H9 (cell line): Measurements from ENCODE around the gene ACSL6. TPM values are rescaled to one million over a fixed set of nuclear protein-coding genes. Genes with fewer than 3 reads are reported as not detected.

ENCODE experiments used
- DNase-seq: peaks from one replicate; pipeline ENCODE4 v3.0.0-alpha.2; 2017
- H2AFZ ChIP-seq: one replicate; pipeline ENCODE4 v1.6.1; 2013; ENCODE audit warnings: mild to moderate bottlenecking, low read length, control low read depth, moderate library complexity
- H2AK5ac ChIP-seq: 2 replicates; pipeline ENCODE4 v1.6.1; 2013; ENCODE audit warnings: low read length, control low read depth, mixed read lengths; ENCODE audit not compliant: insufficient read length
- H2BK120ac ChIP-seq: one replicate; pipeline ENCODE4 v1.6.1; 2013; ENCODE audit warnings: low read depth, mild to moderate bottlenecking, low read length, control low read depth, inconsistent platforms; ENCODE audit not compliant: poor library complexity, severe bottlenecking
- H2BK12ac ChIP-seq: 2 replicates; pipeline ENCODE4 v1.6.1; 2013; ENCODE audit warnings: low read length, control low read depth, mixed read lengths, low read depth; ENCODE audit not compliant: insufficient read length
- H2BK15ac ChIP-seq: 2 replicates; pipeline ENCODE4 v1.6.1; 2013; ENCODE audit warnings: low read depth, low read length, control low read depth
- H2BK20ac ChIP-seq: one replicate; pipeline ENCODE4 v1.6.1; 2013; ENCODE audit warnings: low read depth, mild to moderate bottlenecking, low read length, control low read depth, inconsistent platforms; ENCODE audit not compliant: poor library complexity, severe bottlenecking
- H2BK5ac ChIP-seq: 2 replicates; pipeline ENCODE4 v1.6.1; 2013; ENCODE audit warnings: low read length, control low read depth, mixed read lengths; ENCODE audit not compliant: insufficient read length
- H3K14ac ChIP-seq: 2 replicates; pipeline ENCODE4 v1.6.1; 2013; ENCODE audit warnings: low read length, control low read depth; ENCODE audit not compliant: insufficient read depth
- H3K18ac ChIP-seq: 2 replicates; pipeline ENCODE4 v1.6.1; 2013; ENCODE audit warnings: low read depth, mild to moderate bottlenecking, mixed read lengths, low read length, control low read depth; ENCODE audit not compliant: insufficient read length
- H3K23ac ChIP-seq: 2 replicates; pipeline ENCODE4 v1.6.1; 2013; ENCODE audit warnings: low read length, control low read depth, mixed read lengths, low read depth; ENCODE audit not compliant: insufficient read length
- H3K23me2 ChIP-seq: 2 replicates; pipeline ENCODE4 v1.6.1; 2013; ENCODE audit warnings: low read depth, mild to moderate bottlenecking, mixed read lengths, low read length, control low read depth; ENCODE audit not compliant: insufficient read length, poor library complexity, severe bottlenecking
- H3K27ac ChIP-seq: 2 replicates; pipeline ENCODE4 v1.5.1; 2013; ENCODE audit warnings: low read length, control low read depth, mixed read lengths, low read depth; ENCODE audit not compliant: insufficient read length
- H3K27me3 ChIP-seq: 2 replicates; pipeline ENCODE4 v1.6.1; 2013; ENCODE audit warnings: low read length, control low read depth, inconsistent platforms; ENCODE audit not compliant: insufficient read depth
- H3K4ac ChIP-seq: 2 replicates; pipeline ENCODE4 v1.6.1; 2013; ENCODE audit warnings: low read depth, mild to moderate bottlenecking, control low read depth, inconsistent platforms, low read length, moderate library complexity
- H3K4me1 ChIP-seq: 2 replicates; pipeline ENCODE4 v1.6.1; 2013; ENCODE audit warnings: low read length, control low read depth, inconsistent platforms; ENCODE audit not compliant: insufficient read depth
- H3K4me2 ChIP-seq: 2 replicates; pipeline ENCODE4 v1.6.1; 2013; ENCODE audit warnings: low read length, control low read depth, mixed read lengths; ENCODE audit not compliant: insufficient read length, insufficient read depth
- H3K56ac ChIP-seq: 2 replicates; pipeline ENCODE4 v1.6.1; 2013; ENCODE audit warnings: low read depth, mild to moderate bottlenecking, mixed read lengths, low read length, control low read depth; ENCODE audit not compliant: insufficient read length
- H3K79me1 ChIP-seq: 2 replicates; pipeline ENCODE4 v1.6.1; 2013; ENCODE audit warnings: low read depth, mild to moderate bottlenecking, moderate library complexity, low read length, control low read depth, inconsistent platforms; ENCODE audit not compliant: insufficient read depth, poor library complexity, severe bottlenecking
- H3K79me2 ChIP-seq: 2 replicates; pipeline ENCODE4 v1.6.1; 2013; ENCODE audit warnings: low read length, control low read depth, inconsistent platforms; ENCODE audit not compliant: insufficient read depth
- H3K9ac ChIP-seq: 2 replicates; pipeline ENCODE4 v1.6.1; 2013; ENCODE audit warnings: low read length, control low read depth, mixed read lengths; ENCODE audit not compliant: insufficient read length; ENCODE audit errors: extremely low read depth
- H3K9me3 ChIP-seq: one replicate; pipeline ENCODE4 v1.6.1; 2013; ENCODE audit warnings: low read depth, low read length, inconsistent platforms; ENCODE audit not compliant: control insufficient read depth
- H3T11ph ChIP-seq: one replicate; pipeline ENCODE4 v1.6.1; 2013; ENCODE audit warnings: mild to moderate bottlenecking, low read length, control low read depth, inconsistent platforms
- H4K20me1 ChIP-seq: one replicate; pipeline ENCODE4 v1.6.1; 2013; ENCODE audit not compliant: control insufficient read depth, insufficient read length, insufficient read depth
- H4K5ac ChIP-seq: 2 replicates; pipeline ENCODE4 v1.6.1; 2013; ENCODE audit warnings: low read depth, mild to moderate bottlenecking, mixed read lengths, low read length, control low read depth; ENCODE audit not compliant: insufficient read length
- H4K8ac ChIP-seq: replicated peaks from 2 replicates; pipeline ENCODE4 v1.6.1; 2013; ENCODE audit warnings: low read length, control low read depth, mixed read lengths, low read depth; ENCODE audit not compliant: insufficient read length
- H4K91ac ChIP-seq: 2 replicates; pipeline ENCODE4 v1.6.1; 2013; ENCODE audit warnings: low read depth, mild to moderate bottlenecking, moderate library complexity, mixed read lengths, low read length, control low read depth; ENCODE audit not compliant: insufficient read length
- H3K27ac Mint-ChIP-seq, 3 experiments: 2 replicates in 2 of 3; 3 replicates in 1 of 3; pipeline ENCODE4 v1.8.0; 2020 to 2021; ENCODE audit warnings: mixed read lengths in 3 of 3, mild to moderate bottlenecking in 1 of 3, moderate library complexity in 1 of 3
- H3K27me3 Mint-ChIP-seq: 2 replicates; pipeline ENCODE4 v1.8.0; 2021; ENCODE audit warnings: low read depth, mild to moderate bottlenecking, moderate library complexity, mixed read lengths
- H3K36me3 Mint-ChIP-seq, 3 experiments: 2 replicates in 2 of 3; 3 replicates in 1 of 3; pipeline ENCODE4 v1.8.0; 2020 to 2021; ENCODE audit warnings: low read depth in 3 of 3, mixed read lengths in 3 of 3; ENCODE audit not compliant: insufficient read depth in 1 of 3
- H3K4me1 Mint-ChIP-seq, 2 experiments: 2 replicates each; pipeline ENCODE4 v1.8.0; 2020; ENCODE audit warnings: mixed read lengths in 2 of 2
- H3K4me3 Mint-ChIP-seq, 2 experiments: 2 replicates in 1 of 2; 3 replicates in 1 of 2; pipeline ENCODE4 v1.8.0; 2020 to 2021; ENCODE audit warnings: mild to moderate bottlenecking in 2 of 2, mixed read lengths in 2 of 2, moderate library complexity in 1 of 2
- H3K9me3 Mint-ChIP-seq, 2 experiments: 2 replicates in 1 of 2; 3 replicates in 1 of 2; pipeline ENCODE4 v1.8.0; 2020; ENCODE audit warnings: mild to moderate bottlenecking in 2 of 2, mixed read lengths in 2 of 2, moderate library complexity in 1 of 2
- CTCF ChIP-seq: fragments of 200-600 bp; sonication (generic); conservative IDR thresholded peaks from 3 replicates; pipeline ENCODE4 v1.8.0; 2021; ENCODE audit warnings: antibody characterized with exemption, mild to moderate bottlenecking
- WGBS: extraction: QIAGEN DNeasy Blood & Tissue Kit; methylation state at CpG from one replicate; pipeline ENCODE4 v1.1.7; 2013; ENCODE audit warnings: missing lambda C conversion rate, low lambda C conversion rate, mixed read lengths; ENCODE audit not compliant: insufficient read length; ENCODE audit errors: extremely low coverage; 5-methylcytosine and 5-hydroxymethylcytosine counted together
- total RNA-seq: library from RNA; stranded (reverse); gene quantifications from 2 replicates; pipeline ENCODE4 v1.2.1, GENCODE V29; 2021

The ACSL6 gene
- total RNA-seq, 1 experiment from 2014 or later, result 1.6 TPM

DNA sequence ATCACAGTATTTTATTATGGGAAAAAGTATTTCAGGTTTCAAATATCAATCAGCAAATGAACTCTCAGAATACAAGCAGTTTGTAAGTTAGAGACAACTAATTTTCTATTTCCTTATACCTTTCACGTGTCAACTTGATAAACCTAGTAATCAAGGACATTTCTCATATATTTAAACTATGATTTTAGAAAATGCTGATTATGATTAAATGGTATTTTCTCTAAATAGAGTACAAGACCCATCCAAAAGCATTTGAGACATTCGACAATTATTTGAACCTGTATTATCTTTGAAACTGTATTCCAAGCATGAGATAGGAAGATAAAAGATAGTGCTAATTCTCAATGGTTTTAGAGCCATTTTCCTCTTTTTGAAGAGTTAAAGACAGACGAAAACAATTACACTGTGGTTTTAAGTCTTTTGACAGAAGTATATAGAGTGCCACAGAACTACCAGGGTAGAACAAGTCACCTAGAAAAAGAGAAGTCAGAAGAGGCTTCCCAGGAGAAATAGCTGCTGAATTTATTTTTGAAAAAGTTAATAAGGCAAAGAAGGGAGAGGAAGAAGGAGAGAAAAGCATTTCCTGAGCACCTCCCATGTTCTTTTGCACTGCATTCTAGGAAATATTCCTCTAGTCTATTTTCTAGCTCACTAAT lies 71.6 kb downstream of the ACSL6 start:
- H3K4me2 ChIP-seq, result no peak overlapping the region
- H4K91ac ChIP-seq, result no peak overlapping the region
- H4K20me1 ChIP-seq, result no peaks in the 10 kb centered on the region
- no peak for TF ChIP-seq CTCF
- no peak overlapping the region for H2BK20ac ChIP-seq
- no peak overlapping the region for H3K4me3 Mint-ChIP-seq
- H3K27me3 ChIP-seq, result no peaks in the 10 kb centered on the region
- H3K14ac ChIP-seq, result no peak overlapping the region
- no peak overlapping the region for H3K9ac ChIP-seq
- no CpG with 5 or more reads among the region's 3 CpGs for WGBS
- H3K23me2 ChIP-seq, result no peaks in the 10 kb centered on the region
- no peaks in the 10 kb centered on the region for H3K27me3 Mint-ChIP-seq
- H3K27ac Mint-ChIP-seq, result no peak overlapping the region
- no peak overlapping the region for H4K5ac ChIP-seq
- no peak overlapping the region for H2BK12ac ChIP-seq
- H3K4me1 ChIP-seq, result no peaks in the 10 kb centered on the region
- no peak overlapping the region for H2AK5ac ChIP-seq
- H3K9me3 Mint-ChIP-seq, result no peaks in the 10 kb centered on the region
- H2BK5ac ChIP-seq, result no peak overlapping the region
- no peak overlapping the region for H3T11ph ChIP-seq
- H2BK15ac ChIP-seq, result no peak overlapping the region
- no peaks in the 10 kb centered on the region for H3K4me1 Mint-ChIP-seq
- no peaks in the 10 kb centered on the region for H3K36me3 Mint-ChIP-seq
- no peak overlapping the region for H2BK120ac ChIP-seq
- H2AFZ ChIP-seq, result no peak overlapping the region
- no peak overlapping the region for H3K4ac ChIP-seq
- no peak overlapping the region for H3K18ac ChIP-seq
- no peak overlapping the region for H3K23ac ChIP-seq
- H3K79me2 ChIP-seq, result no peaks in the 10 kb centered on the region
- H3K56ac ChIP-seq, result no peak overlapping the region
- DNase-seq, result no peak
- H3K79me1 ChIP-seq, result no peaks in the 10 kb centered on the region
- no peaks in the 10 kb centered on the region for H3K9me3 ChIP-seq
- H3K27ac ChIP-seq, result no peak overlapping the region
- H4K8ac ChIP-seq, result no peak overlapping the region
